GM20431 (cell line): Measurements from ENCODE around the gene SULF2.

Source experiments
- in situ Hi-C: fragments of 300-500 bp; cut with MseI, MboI; formaldehyde crosslinking; loops from one replicate; pipeline ENCODE4 v1.15.0; 2020; ENCODE audit warnings: low sequenced_read_pairs; ENCODE audit not compliant: unreplicated experiment

Gene SULF2

GRCh38 chr20:47786765-47787107, 1.5 kb upstream of the SULF2 start:
- in situ Hi-C loops: no loop called here

GRCh38 chr20:47785854-47786764, 828 bp upstream of the SULF2 start:
- in situ Hi-C loops: no loop called here

- in situ Hi-C loops: no loop called here
These were observed 526 bp downstream of the SULF2 start for GRCh38 chr20:47784599-47785310.

- in situ Hi-C loops: no loop called here
These were observed 1.3 kb downstream of the SULF2 start for GRCh38 chr20:47783828-47784598.

- in situ Hi-C loops: no loop called here
These were observed 2.2 kb downstream of the SULF2 start for GRCh38 chr20:47782920-47783552.

GRCh38 chr20:47782076-47782475, 3.2 kb downstream of the SULF2 start:
- in situ Hi-C loops: no loop called here

- in situ Hi-C loops: no loop called here
These were observed 3.6 kb downstream of the SULF2 start for GRCh38 chr20:47781632-47782031.

GRCh38 chr20:47780720-47781389, 4.4 kb downstream of the SULF2 start:
- in situ Hi-C loops: no loop called here

GRCh38 chr20:47778398-47779354, 6.6 kb downstream of the SULF2 start:
- in situ Hi-C loops: no loop called here

- in situ Hi-C loops: no loop called here
These were observed 8.1 kb downstream of the SULF2 start for GRCh38 chr20:47777220-47777619.

- in situ Hi-C loops: no loop called here
These were observed 8.6 kb downstream of the SULF2 start for GRCh38 chr20:47776639-47777038.

GRCh38 chr20:47775841-47776240, 9.4 kb downstream of the SULF2 start:
- in situ Hi-C loops: no loop called here

GRCh38 chr20:47775039-47775438, 10.2 kb downstream of the SULF2 start:
- in situ Hi-C loops: no loop called here

GRCh38 chr20:47774131-47774777, 11.0 kb downstream of the SULF2 start:
- in situ Hi-C loops: no loop called here

GRCh38 chr20:47773371-47773786, 11.9 kb downstream of the SULF2 start:
- in situ Hi-C loops: no loop called here

GRCh38 chr20:47770935-47771334, 14.3 kb downstream of the SULF2 start:
- in situ Hi-C loops: no loop called here

- in situ Hi-C loops: no loop called here
These were observed 17.1 kb downstream of the SULF2 start for GRCh38 chr20:47768016-47768824.
